Cerebellar cortex (tissue), 1 donor: ENCODE data around the gene ATP13A4.

ENCODE experiments used
- DNase-seq: peaks from one replicate; pipeline ENCODE4 v3.0.0-alpha.2; 2015; ENCODE audit warnings: low spot score

The ATP13A4 gene

GRCh38 chr3:193400304-193400703 lies 154.4 kb downstream of the ATP13A4 start:
- peak; percentile 5 for DNase-seq

GRCh38 chr3:193396451-193397244 lies 158.0 kb downstream of the ATP13A4 start:
- DNase-seq: no peak

- no peak for DNase-seq
Measured at GRCh38 chr3:193391902-193392301, 162.8 kb downstream of the ATP13A4 start.

DNA sequence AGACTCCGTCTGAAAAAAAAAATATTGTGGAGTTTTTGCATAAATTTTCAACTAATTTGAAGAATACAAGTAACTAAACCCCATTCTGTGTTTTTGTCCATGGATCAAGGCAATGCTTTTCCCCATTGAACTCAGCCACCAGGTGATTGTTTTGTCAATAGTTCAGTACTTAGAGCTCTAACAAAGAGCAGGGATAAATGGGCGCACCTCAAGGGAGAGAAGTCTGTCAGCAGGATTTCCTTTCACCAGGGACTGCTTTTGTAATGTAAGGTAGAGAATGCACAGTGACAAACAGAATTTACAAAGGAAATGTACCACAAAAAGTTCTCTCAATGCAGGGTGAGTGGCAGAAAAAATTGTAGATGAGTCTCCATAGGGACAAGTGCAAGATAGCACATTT lies 165.4 kb downstream of the ATP13A4 start:
- DNase-seq: no peak

DNA sequence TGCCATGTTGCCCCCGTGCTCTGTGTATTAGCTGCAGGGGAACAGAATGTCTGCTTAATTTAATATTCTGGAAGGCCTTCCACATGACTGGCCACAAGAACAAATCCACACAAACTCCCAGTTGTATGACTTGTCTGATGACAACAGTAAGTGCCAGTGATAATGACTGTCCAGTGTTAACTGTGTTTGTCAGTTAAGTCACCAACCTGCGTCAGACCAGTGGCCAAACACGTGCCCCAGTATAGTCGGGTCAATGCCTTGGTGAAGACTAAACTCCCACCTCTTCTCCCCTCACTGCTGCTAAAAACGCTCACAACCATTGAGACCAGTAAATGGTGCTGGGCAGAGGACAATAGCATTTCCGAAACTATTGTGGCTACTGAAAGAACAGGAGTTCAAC lies 166.3 kb downstream of the ATP13A4 start:
- DNase-seq: no peak

GRCh38 chr3:193387596-193387995 lies 167.1 kb downstream of the ATP13A4 start:
- DNase-seq: no peak

GRCh38 chr3:193378706-193379105 lies 176.0 kb downstream of the ATP13A4 start, which contains the start of gene ATP13A5:
Gene ATP13A5, minus strand, starts transcription at chr3:193378753. Its CDS starts 28 bp downstream, at chr3:193378725.
- DNase-seq: no peak

- DNase-seq: no peak
Measured at GRCh38 chr3:193377591-193377990, 177.1 kb downstream of the ATP13A4 start.

GRCh38 chr3:193375614-193376013 lies 179.1 kb downstream of the ATP13A4 start:
- DNase-seq: no peak

DNA sequence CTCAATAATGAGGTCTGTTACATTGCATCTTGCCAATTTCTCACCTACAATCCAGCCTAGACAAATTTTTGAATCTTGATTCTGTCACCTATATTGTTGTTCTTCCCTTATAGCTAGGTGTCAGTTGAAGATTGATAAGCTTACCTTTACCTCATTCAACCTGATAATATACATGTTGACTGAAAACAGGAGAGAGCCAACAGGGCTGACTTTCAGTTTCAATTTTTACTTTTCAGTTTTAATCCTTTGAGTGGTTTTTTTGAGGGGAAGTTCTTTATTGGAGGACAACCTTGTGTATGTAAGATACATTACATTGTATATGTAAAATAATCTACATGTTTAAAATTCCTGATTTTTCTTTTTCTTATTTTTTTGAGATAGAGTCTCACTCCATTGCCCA lies 181.9 kb downstream of the ATP13A4 start:
- DNase-seq: no peak

GRCh38 chr3:193367868-193368267 lies 186.8 kb downstream of the ATP13A4 start:
- no peak for DNase-seq

- no peak for DNase-seq
Measured at GRCh38 chr3:193357291-193357690, 197.4 kb downstream of the ATP13A4 start.

- no peak for DNase-seq
Measured at GRCh38 chr3:193354423-193354822, 200.3 kb downstream of the ATP13A4 start.
